ENCODE measurements around the gene P2RY11. TPM values are rescaled to one million over a fixed set of nuclear protein-coding genes. Genes with fewer than 3 reads are reported as not detected.

The P2RY11 gene
- total RNA-seq, 2 donors from 2014 or later, result 7.6 to 16.7 TPM

DNA sequence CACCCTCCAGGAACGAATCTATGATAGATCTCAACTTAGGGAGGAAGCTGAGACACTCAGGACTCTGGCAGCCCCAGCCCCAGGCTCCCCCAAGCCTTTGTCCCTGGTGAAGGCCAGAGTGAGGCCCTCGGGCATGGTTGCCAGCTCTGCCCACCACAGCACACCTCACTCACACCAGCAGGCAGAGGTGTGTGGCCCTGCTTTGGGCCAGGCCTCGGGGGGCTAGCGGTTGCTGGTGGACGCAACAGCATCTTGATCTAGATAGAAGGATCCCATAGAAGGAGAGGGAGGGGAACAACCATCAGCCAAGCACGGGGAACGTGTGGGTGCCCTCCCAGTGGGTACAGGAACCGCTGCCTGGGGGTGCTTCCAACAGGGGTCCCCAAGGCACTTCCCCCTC lies 46.6 kb downstream of the P2RY11 start:
- Histone ChIP-seq H3K27ac (no peak overlapping the region), H3K4me1 (no peaks in the 10 kb centered on the region), H3K9me3 (no peaks in the 10 kb centered on the region), H3K4me3 (no peak overlapping the region), H3K9ac (ENCODE audit: low read depth in 2 of 2, low read length in 2 of 2) (no peak overlapping the region), H3K27me3 (no peaks in the 10 kb centered on the region), H3K36me3 (peaks cover 19% of the 10 kb centered on the region)
- intact Hi-C loops (cut with DNase I), result no loop called here
- DNase-seq, result no peak
- TF ChIP-seq, protein P1, sequence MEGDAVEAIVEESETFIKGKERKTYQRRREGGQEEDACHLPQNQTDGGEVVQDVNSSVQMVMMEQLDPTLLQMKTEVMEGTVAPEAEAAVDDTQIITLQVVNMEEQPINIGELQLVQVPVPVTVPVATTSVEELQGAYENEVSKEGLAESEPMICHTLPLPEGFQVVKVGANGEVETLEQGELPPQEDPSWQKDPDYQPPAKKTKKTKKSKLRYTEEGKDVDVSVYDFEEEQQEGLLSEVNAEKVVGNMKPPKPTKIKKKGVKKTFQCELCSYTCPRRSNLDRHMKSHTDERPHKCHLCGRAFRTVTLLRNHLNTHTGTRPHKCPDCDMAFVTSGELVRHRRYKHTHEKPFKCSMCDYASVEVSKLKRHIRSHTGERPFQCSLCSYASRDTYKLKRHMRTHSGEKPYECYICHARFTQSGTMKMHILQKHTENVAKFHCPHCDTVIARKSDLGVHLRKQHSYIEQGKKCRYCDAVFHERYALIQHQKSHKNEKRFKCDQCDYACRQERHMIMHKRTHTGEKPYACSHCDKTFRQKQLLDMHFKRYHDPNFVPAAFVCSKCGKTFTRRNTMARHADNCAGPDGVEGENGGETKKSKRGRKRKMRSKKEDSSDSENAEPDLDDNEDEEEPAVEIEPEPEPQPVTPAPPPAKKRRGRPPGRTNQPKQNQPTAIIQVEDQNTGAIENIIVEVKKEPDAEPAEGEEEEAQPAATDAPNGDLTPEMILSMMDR (IDR thresholded peaks at IDR 0.05), result no peak

DNA sequence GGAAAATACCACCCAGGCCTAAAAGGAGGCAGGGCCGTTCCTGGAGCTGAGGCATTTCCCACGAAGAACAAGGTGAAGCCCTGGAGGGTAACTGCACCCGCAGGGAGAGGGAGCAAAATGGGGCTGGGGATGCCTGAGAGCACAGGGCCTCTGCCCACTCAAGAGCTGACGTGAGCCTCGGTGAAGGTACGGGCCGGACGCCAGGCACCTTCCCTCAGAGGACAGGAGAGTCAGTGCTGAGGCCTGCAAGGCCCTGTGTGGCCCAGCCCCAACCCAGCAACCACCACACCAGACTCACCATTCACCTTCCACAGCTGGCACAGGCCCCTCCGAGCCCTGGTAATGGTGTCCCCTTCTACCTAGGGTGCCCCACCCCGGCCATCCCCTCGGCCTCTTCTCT lies 47.0 kb downstream of the P2RY11 start:
- no peaks in the 10 kb centered on the region for H3K4me1 ChIP-seq
- no peaks in the 10 kb centered on the region for H3K9me3 ChIP-seq
- intact Hi-C loops (cut with DNase I), result no loop called here
- no peak for DNase-seq
- H3K9ac ChIP-seq (ENCODE audit: low read depth in 2 of 2, low read length in 2 of 2), result no peak overlapping the region
- no peak overlapping the region for H3K27ac ChIP-seq
- no peak overlapping the region for H3K4me3 ChIP-seq
- no peaks in the 10 kb centered on the region for H3K27me3 ChIP-seq
- TF ChIP-seq, protein P1 (IDR thresholded peaks at IDR 0.05), result no peak
- peaks cover 19% of the 10 kb centered on the region for H3K36me3 ChIP-seq

DNA sequence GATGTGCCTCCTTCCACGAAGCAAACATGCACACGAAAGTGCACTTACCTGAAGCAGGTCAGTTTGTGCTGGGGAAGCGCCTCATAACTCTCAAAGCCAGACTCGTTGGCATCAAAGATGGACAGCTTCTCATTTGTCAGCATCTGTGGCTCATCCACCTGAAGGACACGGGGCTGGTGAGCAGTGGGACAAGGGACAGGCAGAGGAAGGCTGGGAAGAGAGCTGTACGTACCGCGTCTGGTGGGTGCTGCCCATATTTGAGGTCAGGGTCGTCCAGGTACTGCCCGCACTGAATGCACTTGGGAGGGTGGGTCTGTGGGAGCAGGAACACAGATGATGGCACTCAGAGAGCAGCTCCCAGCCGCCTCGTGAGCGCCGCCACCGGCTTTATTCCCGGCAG lies 48.1 kb downstream of the P2RY11 start:
- Histone ChIP-seq H3K4me3 (no peak overlapping the region), H3K36me3 (peaks cover 19% of the 10 kb centered on the region), H3K27ac (no peak overlapping the region), H3K9ac (ENCODE audit: low read depth in 2 of 2, low read length in 2 of 2) (no peak overlapping the region), H3K27me3 (no peaks in the 10 kb centered on the region), H3K4me1 (no peaks in the 10 kb centered on the region), H3K9me3 (no peaks in the 10 kb centered on the region)
- TF ChIP-seq, protein P1 (IDR thresholded peaks at IDR 0.05), result no peak
- no peak for DNase-seq
- intact Hi-C loops (cut with DNase I), result no loop called here

DNA sequence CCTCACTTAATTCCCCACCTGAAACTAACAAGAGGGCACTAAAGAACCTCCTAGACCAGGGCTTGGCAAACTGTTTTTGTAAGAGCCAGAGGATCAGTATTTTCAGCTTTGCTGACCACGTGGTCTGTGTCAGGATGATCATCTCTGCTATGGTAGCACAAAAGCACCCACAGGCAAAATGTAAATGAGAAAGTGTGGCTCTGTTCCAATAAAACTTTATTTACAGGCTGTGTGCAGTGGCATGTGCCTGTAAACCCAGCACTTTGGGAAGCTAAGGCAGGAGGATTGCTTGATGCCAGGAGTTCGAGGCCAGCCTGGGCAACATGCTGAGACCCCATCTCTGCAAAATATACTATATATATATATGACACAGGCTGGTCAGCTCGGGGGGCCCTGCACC lies 52.0 kb downstream of the P2RY11 start:
- Histone ChIP-seq H3K9ac (ENCODE audit: low read depth in 2 of 2, low read length in 2 of 2) (no peak overlapping the region), H3K27me3 (no peaks in the 10 kb centered on the region), H3K4me3 (no peak overlapping the region), H3K9me3 (no peaks in the 10 kb centered on the region), H3K36me3 (peaks cover 17% of the 10 kb centered on the region), H3K4me1 (no peaks in the 10 kb centered on the region), H3K27ac (no peak overlapping the region)
- DNase-seq, result no peak
- TF ChIP-seq, protein P1 (IDR thresholded peaks at IDR 0.05), result no peak
- intact Hi-C loops (cut with DNase I), result no loop called here

Other genes with a start within 250 kb of the P2RY11 start
- 1 to 10 TPM; 1.2 to 1.9 TPM for gene OLFM2, start 175.2 kb upstream of the P2RY11 start, total RNA-seq
- 1 to 10 TPM; 2.4 to 5.5 TPM for gene COL5A3, start 101.2 kb upstream of the P2RY11 start, total RNA-seq
- gene RDH8, start 98.2 kb upstream of the P2RY11 start, total RNA-seq, result under 1 TPM in 1 of 2 donors, not detected in 1; 0.24 TPM
- 10 to 100 TPM; 15.1 to 21.3 TPM for gene SHFL, start 25.4 kb upstream of the P2RY11 start, total RNA-seq
- under 1 TPM in 1 of 2 donors, not detected in 1; 0.21 TPM for gene ANGPTL6, start 9.0 kb upstream of the P2RY11 start, total RNA-seq
- gene PPAN, start 5.3 kb upstream of the P2RY11 start, total RNA-seq, result 10 to 100 TPM; 21.6 to 53.8 TPM
- 100 to 1,000 TPM; 141 to 202 TPM for gene EIF3G, start 8.2 kb downstream of the P2RY11 start, total RNA-seq
- 100 to 1,000 TPM in 1 of 2 donors, 10 to 100 TPM in 1; 36.3 to 139 TPM for gene DNMT1, start 83.3 kb downstream of the P2RY11 start, total RNA-seq
- 1 to 10 TPM; 2.4 to 5.2 TPM for gene S1PR2, start 119.6 kb downstream of the P2RY11 start, total RNA-seq
- gene MRPL4, start 140.5 kb downstream of the P2RY11 start, total RNA-seq, result 100 to 1,000 TPM in 1 of 2 donors, 10 to 100 TPM in 1; 48.9 to 116 TPM
- gene ICAM1, start 159.4 kb downstream of the P2RY11 start, total RNA-seq, result 10 to 100 TPM in 1 of 2 donors, 1 to 10 TPM in 1; 3.5 to 13.1 TPM
- under 1 TPM; 0.19 to 0.37 TPM for gene ICAM4, start 175.3 kb downstream of the P2RY11 start, total RNA-seq
- 1 to 10 TPM in 1 of 2 donors, under 1 TPM in 1; 0.74 to 1.3 TPM for gene ICAM5, start 178.3 kb downstream of the P2RY11 start, total RNA-seq
- gene ZGLP1, start 198.1 kb downstream of the P2RY11 start, total RNA-seq, result 1 to 10 TPM in 1 of 2 donors, under 1 TPM in 1; 0.96 to 5.1 TPM
- gene FDX2, start 204.3 kb downstream of the P2RY11 start, total RNA-seq, result 10 to 100 TPM; 10.7 to 19.8 TPM
- 100 to 1,000 TPM in 1 of 2 donors, 10 to 100 TPM in 1; 67.1 to 101 TPM for gene RAVER1, start 221.8 kb downstream of the P2RY11 start, total RNA-seq
- gene ICAM3, start 227.9 kb downstream of the P2RY11 start, total RNA-seq, result 10 to 100 TPM; 27.2 to 31.8 TPM